Endometrial microvascular endothelial cells (primary cell): ENCODE data around the gene CRACR2B. TPM values are rescaled to one million over a fixed set of nuclear protein-coding genes. Genes with fewer than 3 reads are reported as not detected.

Source experiments
- in situ Hi-C: cut with HindIII; loops from 2 replicates; pipeline ENCODE4 v1.10.0; 2017; ENCODE audit warnings: low sequenced_read_pairs, low pct_unique_long_range_greater_than_20kb; ENCODE audit errors: inconsistent ontology term
- total RNA-seq: library from RNA; depleted of rRNA; stranded (reverse); fragments of >200 nt; gene quantifications from one replicate; pipeline ENCODE4 v1.2.3, GENCODE V29; 2015; ENCODE audit errors: inconsistent ontology term

Gene CRACR2B
- total RNA-seq, 1 donor from 2014 or later: 6.6 TPM

DNA sequence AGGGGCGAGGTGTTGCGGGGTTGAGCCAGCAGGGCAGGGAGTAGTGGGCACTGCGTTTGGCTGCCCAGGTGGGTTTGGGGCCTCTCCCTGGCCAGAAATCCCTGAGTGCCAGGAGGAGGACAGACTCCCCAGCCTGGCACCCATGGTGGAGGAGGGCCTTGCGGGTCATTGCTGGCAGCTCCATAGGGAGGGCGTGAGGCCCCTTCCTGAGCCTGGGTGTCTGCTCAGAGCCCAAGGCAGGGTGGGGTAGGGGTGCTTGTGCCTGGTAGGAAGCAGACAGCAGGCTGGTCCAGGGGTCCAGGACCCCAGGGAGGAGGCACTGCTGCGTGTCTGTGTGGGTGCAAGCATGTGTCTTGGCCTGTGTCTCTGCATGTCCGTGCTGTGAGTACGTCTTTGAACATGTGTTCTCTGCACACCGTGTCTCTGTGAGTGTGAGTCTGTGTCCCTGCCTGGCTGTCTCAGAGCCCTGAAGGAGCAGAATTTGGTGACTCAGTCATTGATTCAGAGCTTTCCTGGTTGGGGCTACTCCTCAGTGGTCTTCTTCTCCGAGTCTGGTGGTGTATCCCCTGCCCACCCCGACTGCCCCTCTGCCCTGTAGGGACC, 18.9 kb downstream of the CRACR2B start:
- in situ Hi-C loops: no loop called here

DNA sequence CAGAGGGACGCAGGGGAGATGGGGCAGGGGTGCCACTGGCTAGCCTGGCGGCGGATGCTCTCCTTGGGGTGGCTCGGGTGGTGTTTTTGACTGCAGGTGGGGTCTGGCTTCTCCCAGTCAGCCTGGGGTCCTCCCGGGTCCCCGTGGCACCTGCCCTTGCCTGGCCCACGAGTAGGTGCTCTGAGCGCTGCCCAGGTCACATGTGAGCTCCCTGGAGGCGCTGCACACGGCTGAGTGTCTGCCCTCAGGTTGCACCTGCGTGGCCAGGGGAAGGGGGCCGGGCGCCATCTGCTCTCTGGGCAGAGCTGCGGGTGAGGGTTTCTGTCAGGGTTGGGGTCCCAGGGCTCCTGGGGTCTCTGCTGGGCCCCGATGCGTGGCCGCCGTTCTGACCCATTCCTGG, 20.2 kb downstream of the CRACR2B start:
- in situ Hi-C loops: no loop called here

- in situ Hi-C loops: no loop called here
These were observed 20.7 kb downstream of the CRACR2B start for GRCh38 chr11:848380-848931.

GRCh38 chr11:849104-849824, 21.5 kb downstream of the CRACR2B start:
- in situ Hi-C loops: no loop called here

DNA sequence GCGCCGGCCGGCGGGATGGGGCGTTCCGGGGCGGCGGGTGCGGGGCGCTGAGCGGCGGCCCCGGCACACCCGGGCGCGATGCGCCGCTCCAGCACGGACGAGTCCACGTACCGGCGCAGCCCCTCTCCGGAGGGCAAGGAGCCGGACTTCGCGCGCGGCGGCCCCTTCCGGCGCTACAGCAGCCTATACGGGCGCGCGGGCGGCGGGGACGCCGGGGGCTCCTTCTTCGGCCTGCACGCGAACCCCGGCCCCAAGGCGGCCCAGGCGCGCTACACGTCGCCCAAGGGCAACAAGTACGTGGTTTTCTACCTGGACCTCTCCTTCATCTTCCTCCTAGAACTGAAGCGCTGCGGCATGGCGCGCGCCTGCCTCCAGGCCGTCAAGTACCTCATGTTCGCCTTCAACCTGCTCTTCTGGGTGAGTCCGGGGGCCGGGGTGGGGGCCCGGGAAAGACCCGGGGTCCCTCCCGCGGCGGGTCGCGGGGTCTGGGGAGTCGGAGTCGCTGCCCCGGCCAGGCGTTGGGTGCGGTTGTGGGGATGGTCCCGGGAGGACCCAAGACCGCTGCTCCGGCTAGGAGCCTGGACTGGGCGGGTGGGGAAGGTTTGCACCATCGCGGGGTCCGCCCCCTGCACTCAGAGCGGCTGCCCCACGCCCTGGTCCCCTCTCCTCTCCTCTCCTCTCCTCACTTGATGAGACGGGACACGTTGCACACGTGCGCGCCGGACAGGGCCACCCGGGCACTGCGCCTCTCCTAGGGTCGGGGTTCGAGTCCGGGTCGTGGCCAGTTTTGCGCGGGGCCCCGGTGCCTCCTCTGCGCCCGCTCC, 22.4 kb downstream of the CRACR2B start:
- in situ Hi-C loops: no loop called here

GRCh38 chr11:850775-851763, 23.4 kb downstream of the CRACR2B start:
- in situ Hi-C loops: no loop called here

- in situ Hi-C loops: no loop called here
These were observed 25.0 kb downstream of the CRACR2B start for GRCh38 chr11:852762-853161.

DNA sequence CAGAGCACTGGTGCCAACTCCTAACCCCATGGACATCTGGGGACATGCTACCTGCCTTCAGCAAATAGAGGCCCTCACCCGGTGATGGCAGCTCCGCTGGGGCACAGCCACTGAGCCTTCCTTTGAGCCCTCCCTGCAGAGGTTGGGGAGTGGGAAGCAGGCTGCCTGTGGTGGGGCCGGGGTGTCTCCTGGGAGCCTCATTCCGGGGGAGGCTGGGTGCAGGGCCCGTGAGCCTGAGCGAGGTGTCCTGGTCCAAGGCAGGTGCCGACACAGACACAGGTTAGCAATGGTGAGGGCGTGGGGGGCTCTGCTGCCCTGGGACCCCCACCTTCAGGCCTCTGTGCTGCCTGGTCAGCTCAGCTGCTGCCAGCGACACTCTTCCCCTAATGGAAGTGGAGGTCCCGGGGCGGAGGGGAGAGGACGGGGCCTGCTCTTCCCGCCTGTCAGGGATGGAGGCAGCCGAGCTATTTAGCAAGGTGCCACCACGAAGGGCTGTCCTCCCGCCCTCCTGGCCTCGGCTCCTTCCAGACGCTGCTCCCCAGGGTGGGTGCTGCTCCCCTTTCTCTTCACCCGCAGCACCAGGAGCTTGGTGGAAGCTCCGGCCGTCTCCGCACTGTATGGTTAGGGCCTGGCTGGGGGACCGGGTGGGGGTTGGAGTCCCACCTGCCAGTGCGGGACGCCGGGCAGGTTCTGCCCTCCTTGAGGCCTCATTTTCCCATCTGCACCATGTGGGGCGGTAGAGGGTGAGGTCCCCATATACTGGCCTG, 26.1 kb downstream of the CRACR2B start:
- in situ Hi-C loops: no loop called here

DNA sequence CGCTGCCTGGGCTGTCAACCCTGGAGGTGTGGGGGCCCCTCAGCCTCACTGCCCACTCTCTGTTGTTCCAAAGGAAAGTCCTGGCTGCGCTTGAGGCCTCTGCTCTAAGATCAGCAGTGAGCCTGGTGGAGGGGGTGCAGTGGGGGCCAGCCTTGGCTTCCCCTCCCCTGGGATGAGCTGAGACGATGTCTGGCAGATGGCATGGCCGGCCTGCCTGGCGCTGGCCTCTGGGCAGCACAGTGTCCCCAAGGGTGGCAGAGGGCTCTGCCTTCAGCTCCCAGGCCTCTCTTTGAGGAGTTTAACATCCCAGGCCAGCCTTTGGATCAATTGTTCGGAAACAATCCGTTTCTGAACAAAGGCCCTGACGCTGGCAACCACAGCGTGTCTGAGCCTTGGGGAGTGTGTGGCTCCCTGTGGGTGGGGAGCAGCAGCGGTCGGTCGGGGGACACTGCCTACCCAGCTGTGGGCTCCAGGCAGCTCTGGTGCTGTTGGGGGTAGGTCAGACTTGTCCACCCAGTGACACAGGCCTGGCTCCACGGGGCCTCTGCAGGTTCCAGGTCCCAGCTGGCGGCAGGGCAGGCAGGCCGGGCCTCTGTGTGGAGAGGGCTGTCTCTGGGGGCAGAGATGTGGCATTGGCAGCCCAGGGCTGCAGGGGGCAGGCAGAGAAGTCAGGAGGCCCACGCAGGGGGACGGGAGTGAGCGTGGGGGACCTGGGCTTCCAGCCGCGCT, 27.0 kb downstream of the CRACR2B start:
- in situ Hi-C loops: no loop called here

GRCh38 chr11:855330-855674, 27.6 kb downstream of the CRACR2B start:
- in situ Hi-C loops: no loop called here

GRCh38 chr11:855796-856195, 28.1 kb downstream of the CRACR2B start:
- in situ Hi-C loops: no loop called here

GRCh38 chr11:856397-856796, 28.7 kb downstream of the CRACR2B start:
- in situ Hi-C loops: no loop called here

- in situ Hi-C loops: no loop called here
These were observed 30.5 kb downstream of the CRACR2B start for GRCh38 chr11:858053-858761.

GRCh38 chr11:858762-859339, 31.1 kb downstream of the CRACR2B start:
- in situ Hi-C loops: no loop called here

DNA sequence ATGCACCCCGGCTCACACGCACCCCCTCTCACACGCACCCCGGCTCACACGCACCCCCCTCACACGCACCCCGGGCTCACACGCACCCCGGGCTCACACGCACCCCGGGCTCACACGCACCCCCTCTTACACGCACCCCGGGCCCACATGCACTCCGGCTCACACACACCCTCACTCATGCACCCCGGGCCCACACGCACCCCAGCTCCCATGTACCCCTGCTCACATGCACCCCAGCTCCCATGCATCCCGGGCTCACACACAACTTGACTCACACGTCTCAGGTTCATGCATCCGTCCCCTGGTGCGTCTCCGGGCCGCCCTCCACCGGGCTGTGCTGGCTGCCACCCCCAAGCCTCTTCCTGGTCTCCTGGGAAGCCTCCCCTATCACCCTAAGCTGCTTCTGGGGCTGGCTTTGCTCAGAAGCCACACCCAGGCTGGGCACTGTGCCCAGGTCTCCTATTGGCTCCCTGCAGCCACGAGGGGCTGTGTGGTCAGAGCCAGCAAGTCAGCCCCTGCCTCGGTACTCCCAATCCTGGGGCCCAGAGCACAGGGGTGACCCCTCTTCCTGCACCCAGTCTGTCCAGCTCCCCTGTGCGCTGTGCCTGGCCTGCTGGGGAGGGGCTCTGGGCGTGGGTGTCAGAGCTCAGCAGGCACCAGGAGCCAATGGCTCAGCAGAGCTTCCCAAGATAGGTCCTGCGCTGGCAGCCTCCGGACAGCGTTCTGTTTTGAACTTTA, 31.8 kb downstream of the CRACR2B start:
- in situ Hi-C loops: no loop called here
